ENCODE results near the gene SELENOV.
"Not testable (repeated sequence)": the region's sequence is repeated elsewhere in the genome, so short reads cannot be mapped to it uniquely, and the experiment has no call there.

SELENOV gene, protein sequence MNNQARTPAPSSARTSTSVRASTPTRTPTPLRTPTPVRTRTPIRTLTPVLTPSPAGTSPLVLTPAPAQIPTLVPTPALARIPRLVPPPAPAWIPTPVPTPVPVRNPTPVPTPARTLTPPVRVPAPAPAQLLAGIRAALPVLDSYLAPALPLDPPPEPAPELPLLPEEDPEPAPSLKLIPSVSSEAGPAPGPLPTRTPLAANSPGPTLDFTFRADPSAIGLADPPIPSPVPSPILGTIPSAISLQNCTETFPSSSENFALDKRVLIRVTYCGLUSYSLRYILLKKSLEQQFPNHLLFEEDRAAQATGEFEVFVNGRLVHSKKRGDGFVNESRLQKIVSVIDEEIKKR

DNA sequence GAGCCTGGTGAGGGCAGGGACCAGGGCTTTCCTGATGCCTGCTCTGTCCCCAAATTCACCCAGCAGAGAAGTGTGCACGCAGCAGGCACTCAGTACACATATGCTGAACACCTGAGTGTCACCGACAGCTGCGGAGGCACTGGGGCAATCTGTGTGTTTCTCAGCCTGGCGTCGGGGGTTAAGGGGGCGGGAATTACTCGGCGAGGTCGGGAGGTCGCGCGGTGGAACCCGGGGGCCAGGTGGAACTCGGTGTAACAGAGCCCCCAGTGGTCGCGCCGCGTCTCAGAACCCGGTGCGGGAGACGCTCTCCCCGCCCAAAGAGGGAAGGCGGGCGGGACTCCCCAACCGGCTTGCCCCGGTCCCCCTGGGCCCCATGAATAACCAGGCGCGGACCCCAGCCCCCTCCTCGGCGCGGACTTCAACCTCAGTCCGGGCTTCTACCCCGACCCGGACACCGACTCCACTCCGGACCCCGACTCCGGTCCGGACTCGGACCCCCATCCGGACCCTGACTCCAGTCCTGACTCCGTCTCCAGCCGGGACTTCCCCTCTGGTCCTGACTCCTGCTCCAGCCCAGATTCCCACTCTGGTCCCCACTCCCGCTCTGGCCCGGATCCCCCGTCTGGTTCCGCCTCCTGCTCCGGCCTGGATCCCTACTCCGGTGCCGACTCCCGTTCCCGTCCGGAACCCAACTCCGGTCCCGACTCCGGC is at the start of gene SELENOV:
Gene SELENOV (plus strand): TSS at position 300 of the 711 bp plus-strand sequence. CDS start 74 bp downstream, at position 374.
- no peak for DNase-seq

DNA sequence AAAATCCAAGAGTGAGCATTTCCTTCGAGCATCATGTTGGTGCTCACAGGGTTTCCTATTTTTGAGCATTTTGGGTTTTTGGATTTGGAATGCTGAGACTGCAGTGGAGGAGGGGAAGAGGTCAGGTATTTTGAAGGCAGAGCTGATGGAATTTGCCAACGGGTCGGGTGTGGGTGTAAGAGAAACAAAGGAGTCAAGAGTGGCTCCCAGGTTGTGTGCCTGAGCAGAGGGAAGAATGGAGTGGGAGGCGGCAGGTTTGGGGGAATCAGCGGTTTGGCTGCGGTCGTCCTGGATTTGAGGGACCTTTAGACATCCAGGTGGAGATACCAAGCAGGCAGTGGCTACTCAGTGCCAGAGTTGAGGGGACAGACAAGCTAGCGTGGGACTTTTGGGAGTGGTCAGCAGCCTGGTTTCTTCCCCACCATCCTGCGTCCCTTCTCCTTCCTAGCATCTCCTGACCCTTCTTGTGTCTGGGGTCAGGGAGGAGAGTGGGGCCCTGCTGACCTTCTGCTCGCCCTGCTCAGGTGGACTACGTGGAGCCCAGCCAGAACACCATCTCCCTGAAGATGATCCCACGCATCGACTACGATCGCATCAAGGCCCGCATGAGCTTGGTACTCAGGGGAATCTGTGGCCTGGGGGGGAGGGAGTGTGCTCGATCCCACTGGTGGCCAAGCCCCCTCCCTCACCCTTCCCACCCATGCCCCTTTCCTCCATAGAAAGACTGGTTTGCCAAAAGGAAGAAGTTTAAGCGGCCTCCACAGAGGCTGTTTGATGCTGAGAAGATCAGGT is 48.8 kb upstream of the SELENOV start:
- DNase-seq, result no peak

DNA sequence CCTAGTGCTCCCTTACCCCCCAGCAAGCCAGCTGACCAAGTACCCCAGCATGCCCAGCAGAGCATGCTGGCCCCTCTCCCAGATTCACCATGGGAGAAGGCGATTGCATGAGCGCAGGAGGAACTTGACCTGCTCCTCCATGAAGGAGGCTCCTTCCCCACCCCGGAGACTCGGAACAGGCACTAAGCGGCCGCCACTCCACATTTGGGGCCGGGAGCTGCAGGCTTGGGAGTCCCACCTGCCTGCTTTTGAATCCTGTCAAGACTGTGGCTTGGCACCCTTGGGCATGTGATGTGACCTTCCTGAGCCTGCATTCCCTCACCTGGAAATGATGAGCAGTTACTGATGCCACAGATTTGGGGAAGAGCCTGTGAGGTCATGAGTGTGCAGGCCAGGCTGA is 47.0 kb upstream of the SELENOV start:
- no peak for DNase-seq

DNA sequence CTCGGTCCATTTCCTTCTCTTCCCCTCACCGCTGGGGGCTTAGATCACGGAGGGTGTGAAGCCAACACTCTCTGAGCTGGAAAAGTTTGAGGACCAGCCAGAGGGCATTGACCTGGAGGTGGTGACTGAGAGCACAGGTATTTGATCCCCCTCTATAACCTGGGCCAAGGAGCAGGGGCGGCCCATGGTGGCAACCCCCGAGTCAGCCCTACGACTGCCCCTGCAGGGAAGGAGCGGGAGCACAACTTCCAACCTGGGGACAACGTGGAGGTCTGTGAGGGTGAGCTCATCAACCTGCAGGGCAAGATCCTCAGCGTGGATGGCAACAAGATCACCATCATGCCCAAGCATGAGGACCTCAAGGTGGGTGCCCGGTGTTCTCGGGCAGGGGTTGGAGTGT is 45.9 kb upstream of the SELENOV start:
- DNase-seq, result no peak

DNA sequence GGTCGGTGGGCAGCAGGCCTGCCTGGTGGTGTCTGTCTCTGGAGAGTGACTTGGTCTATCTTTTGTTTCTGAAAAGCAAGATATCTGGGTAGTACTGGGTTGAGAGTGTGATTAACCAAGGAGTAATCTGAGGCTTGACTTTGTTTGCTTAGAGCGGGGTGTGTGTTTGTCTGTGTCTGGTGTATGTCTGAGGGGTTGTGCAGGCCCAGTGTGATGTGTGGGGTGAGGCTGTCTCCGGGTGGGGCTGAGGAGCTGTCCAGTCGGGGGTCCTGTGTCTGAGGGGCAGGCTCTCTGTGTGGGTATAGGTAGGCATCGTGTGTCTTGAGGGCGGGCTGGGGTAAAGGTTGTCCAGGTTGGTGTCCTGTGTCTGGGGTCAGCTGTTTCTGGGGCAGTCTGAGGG is 45.4 kb upstream of the SELENOV start:
- no peak for DNase-seq

DNA sequence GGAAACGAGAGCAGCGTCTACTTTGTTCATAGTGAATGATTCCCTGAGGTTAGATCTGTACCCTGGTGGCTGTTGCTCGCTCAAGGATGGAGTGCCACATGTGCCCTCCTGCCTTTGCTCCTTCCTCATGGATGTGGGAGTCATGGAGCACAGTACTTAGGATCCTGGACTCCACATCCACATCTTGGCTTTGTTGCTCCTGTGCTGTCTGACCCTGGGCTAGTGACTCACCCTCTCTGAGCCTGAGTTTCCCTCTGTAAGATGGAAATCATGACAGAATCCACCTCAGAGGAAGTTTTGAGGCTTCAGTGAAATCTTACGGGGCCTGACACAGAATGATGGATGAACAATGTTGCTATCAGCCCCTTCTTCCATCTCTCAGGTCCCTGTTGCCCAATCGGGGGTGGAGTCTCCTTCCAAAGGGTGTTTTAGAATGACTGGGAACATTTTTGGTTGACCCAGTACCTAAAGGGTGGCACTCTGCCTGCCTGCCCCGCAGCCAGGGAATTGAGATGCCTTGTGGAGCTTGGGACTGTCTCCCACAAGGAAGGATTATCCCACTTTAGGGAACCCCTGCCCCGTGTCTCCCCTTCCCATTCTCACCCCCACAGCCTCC is 44.1 kb upstream of the SELENOV start:
- no peak for DNase-seq

DNA sequence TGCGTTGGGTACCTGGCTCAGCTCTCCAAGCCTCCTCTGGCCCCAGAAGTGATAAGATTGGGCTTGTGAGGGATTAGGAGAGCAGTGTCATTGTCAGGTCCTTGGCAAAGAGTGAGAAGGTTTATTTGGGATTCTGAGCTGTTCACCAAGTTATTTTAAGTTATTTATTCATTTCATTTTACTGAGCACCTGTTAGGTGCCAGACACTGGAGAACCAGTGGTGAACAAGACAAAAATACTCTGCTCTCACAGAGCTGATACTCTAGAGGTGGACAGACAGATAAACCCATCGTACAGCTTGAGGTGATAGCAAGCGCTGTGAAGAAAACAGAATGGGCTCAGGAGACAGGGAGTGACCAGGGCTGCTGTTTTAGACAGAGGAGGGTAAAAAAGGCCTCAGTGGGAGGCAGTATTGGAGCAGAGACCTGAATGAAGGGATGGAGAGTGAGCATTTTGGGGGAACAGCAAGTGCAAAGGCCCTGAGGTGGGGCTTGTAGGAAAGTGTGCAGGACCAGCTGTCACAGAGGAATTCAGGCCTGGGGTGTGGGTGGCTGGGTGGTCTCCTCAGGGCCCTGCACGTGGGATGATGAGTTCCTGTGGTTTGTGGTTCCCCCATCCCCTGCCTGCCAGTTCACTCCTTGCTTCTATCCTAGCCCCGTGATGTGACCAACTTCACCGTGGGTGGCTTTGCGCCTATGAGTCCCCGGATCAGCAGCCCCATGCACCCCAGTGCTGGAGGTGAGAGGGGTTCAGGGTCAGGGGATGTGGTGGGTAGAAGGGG is 43.0 kb upstream of the SELENOV start:
- DNase-seq, result no peak

DNA sequence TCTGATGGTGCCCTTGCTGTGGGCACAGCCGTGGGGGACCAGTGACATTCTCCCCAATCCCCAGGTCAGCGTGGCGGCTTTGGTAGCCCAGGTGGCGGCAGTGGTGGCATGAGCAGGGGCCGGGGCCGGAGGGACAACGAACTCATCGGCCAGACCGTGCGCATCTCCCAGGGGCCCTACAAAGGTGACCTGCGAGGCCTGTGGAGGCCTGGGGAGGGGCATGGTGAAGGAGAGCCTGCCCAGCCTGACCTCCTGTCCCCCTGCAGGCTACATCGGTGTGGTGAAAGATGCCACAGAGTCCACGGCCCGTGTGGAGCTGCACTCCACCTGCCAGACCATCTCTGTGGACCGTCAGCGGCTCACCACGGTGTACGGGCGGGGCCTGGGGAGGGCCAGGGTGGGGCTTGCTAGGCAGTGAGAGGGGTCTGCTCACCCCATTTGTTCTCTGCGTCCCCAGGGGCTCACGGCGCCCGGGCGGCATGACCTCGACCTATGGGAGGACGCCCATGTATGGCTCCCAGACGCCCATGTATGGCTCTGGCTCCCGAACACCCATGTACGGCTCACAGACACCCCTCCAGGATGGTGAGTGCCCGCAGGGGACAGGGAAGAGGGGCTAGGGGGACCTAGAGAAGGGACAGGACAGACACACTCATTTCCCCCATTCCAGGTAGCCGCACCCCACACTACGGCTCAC is 42.0 kb upstream of the SELENOV start:
- DNase-seq, result no peak

DNA sequence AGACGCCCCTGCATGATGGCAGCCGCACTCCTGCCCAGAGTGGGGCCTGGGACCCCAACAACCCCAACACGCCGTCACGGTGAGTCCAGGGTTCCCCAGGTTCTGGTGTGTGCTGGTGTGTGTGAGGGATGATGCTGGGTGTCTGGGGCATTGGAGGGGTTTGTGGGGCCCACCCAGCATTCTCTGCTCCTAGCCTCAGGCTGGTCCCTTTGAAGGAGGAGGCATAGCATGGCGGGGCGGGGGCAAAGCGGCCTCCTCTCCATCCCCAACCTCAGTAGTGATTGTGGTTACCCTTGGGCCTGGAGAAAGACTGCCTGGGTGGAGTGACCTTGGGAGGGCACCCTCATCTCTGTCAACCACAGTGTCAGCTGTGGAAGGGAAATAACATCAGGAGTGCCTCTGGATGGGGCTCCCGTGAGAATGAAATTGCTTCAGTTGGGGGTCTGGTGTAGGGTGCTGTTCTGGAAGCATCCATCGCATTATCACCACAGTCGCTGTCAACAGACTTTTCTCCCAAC is 41.4 kb upstream of the SELENOV start:
- DNase-seq, result no peak

DNA sequence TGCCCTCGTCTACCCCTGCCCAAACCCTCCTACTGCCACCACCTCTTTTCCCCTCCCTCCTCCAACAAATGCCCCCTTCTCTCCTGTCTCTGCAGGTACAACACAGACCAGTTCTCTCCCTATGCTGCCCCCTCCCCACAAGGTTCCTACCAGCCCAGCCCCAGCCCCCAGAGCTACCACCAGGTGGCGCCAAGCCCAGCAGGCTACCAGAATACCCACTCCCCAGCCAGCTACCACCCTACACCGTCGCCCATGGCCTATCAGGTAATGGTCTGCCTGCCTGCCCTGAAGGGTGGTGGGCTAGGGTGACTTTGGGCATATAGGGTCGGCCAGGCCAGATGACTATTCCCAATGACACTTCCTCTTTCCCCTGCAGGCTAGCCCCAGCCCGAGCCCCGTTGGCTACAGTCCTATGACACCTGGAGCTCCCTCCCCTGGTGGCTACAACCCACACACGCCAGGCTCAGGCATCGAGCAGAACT is 40.8 kb upstream of the SELENOV start:
- DNase-seq, result peak; percentile 58

DNA sequence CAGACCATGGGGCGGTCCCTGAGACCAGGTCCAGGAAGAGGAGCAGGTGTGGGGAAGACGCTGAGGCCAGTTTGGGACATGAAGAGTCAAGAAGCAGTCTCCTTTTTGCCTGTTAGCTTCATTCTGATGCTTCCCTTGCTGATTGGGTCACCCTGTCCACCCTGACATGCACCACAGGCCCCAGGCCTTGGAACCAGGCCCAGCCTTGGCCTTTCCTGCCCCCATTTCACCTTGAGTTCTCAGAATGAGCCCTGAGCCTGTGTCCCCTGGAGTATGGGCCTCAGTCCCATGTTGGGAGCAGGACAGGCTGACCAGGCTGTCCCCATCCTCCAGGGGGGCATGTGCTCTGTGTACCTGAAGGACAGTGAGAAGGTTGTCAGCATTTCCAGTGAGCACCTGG is 39.2 kb upstream of the SELENOV start:
- no peak for DNase-seq

DNA sequence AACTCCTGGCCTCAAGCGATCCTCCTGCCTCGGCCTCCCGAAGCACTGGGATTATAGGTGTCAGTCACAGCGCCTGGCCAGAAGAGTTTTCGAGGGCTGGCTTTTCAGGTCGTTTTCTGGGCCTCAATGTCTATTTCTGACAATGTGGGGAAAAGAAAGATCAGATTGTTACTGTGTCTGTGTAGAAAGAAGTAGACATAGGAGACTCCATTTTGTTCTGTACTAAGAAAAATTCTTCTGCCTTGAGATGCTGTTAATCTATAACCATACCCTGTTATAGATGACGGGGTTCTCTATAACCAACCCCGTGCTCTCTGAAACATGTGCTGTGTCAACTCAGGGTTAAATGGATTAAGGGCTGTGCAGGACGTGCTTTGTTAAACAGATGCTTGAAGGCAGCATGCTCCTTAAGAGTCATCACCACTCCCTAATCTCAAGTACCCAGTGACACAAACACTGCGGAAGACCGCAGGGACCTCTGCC is 35.6 kb upstream of the SELENOV start:
- DNase-seq, result not testable (repeated sequence)

DNA sequence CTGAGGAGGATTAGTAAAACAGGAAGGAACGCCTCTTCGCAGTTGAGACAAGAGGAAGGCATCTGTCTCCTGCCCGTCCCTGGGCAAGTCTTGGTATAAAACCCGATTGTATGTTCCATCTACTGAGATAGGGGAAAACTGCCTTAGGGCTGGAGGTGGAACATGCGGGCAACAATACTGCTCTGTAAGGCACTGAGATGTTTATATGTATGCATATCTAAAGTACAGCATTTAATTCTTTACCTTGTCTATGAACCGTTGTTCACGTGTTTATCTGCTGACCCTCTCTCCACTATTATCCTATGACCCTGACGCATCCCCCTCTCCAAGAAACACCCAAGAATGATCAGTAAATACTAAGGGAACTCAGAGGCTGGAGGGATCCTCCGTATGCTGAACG is 35.0 kb upstream of the SELENOV start:
- DNase-seq, result no peak

DNA sequence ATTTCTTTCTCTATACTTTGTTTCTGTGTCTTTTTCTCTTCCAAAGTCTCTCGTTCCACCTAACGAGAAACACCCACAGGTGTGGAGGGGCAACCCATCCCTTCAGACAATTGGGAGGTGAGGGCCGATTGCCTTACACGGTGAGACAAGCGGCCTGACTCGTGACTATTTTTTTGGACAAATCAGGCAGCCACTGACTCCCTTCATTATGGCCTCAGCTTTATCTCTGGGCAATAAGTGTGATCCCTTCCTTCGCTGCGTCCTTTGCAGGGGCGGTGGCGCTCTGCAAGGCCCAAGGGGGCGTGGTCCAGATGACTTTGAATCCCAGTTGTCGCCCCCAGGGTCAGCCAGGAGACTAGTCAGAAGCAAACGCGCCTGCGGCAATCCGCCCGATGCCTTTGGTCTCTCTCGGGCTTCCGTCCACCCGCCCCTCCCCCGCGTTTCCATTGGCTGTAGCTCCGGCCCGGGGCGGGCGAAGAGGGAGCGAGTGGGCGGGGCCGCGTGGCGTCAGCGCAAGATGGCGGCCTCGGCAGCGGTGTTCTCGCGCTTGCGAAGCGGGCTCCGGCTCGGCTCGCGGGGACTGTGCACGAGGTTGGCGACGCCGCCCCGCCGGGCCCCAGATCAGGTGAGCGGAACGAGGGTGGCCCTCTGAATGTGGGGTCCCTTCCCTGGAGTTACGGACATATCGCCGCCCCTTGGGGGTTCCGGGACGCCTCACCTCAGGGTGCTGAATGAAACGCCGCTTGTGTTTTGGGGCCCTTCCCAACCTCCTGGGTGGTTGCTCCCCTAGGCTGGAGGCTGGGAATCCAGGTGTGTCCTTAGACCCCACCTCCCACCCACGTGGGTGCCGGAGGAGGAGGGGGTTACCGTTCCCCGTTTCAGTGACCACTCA is 34.4 kb upstream of the SELENOV start, which contains the start of gene TIMM50:
Gene TIMM50 (plus strand): TSS at position 502 of the 892 bp plus-strand sequence. CDS start 16 bp downstream, at position 518.
- DNase-seq, result peak; percentile 98

DNA sequence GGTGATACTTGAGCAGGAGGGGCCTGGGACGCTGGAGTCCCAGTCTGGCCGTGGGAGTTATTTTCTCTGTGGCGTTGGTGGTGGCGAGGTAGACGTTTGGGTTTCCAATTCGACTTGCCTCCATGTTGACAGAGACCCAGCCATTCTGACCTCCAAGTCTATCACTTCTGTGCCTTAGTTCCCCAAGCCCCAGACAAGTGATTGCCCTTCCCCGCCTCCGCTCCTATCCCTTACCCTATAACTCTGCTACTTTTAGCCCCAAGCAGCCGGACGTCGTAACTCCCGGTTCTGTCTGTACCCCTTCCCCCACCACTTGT is 33.8 kb upstream of the SELENOV start:
- no peak for DNase-seq

DNA sequence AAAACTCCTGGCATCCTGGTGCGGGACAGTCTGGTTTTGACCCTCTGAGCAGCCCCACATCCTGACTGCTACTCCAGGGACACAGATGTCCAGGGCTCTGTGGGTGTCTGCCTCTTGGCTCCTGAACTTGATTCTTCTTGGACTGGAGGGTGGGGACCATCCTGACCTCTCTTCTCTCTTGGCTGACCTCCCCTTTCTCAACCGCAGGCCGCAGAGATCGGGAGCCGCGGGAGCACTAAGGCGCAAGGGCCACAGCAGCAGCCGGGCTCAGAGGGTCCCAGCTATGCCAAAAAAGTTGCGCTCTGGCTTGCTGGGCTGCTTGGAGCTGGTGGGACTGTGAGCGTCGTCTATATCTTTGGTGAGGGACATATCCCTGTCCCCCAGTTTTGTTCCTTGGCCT is 33.3 kb upstream of the SELENOV start:
- no peak for DNase-seq

DNA sequence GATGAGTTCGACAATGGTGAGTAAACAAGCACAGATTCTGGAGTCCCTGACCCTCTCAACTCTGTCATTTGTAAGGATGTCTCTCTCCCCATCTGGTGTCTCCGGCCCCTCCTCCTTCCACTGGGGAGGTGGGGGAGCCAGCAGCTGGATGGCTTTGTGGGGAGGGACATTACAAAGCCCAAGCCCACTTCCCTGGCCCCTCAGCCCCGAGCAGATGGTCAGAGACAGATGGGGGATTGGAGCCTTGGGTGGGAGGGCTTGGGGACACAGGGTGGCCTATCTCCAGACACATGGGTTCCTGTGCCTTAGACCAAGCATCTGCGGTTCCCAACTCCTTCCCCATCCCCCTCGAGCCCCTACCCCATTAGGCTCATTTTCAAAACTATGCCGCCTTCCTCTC is 31.8 kb upstream of the SELENOV start:
- DNase-seq, result no peak

DNA sequence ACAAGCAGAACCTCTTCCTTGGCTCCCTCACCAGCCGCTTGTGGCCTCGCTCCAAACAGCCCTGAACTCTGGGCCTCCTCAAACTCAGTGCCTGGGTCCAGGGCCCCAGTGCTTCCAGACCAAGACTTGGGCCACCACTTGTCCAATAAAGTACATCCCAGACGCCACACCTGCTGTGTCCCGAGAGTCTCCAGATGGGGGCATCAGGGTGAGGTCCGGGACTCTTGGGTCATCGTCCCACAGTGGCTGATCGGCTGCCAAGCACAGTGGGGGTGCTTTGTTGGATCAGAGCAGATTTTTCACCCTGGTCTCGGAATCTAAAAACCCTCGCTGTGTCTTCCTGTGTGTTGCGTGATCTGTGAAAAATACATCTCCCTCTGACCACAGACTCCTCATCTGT is 25.2 kb upstream of the SELENOV start:
- no peak for DNase-seq

DNA sequence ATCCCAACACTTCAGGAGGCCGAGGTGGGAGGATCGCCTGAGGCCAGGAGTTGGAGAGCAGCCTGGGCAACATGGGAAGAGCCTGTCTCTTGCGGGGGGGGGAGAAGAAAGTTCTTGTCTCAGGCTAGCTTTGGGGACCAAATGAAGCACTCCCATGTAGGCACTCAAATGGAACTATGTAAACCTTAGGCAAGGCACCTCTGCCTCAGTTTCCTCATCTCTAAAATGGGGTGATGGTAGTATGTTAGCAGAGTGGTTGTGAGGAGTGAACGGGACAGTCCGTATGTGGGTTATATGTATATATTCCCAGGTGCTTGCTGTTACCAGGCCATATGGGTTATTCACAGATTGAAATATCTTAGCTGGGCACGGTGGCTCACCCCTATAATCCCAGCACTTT is 22.7 kb upstream of the SELENOV start:
- no peak for DNase-seq

DNA sequence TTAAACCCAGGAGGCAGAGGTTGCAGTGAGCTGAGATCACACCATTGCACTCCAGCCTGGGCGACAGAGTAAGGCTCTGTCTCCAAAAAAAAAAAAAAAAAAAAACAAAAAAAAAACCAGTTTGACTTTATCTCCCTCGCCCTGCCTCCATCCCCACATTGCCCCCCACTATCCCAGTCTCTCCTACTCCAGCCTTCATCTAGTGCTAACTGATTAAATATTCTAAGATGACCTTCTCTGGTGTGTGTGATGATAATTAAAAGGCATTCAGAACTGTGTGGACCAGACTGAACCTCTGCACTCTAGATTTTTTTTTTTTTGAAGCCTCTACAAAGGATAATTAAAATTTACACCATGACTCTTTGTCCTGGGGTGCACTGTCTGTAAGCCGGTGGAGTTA is 22.2 kb upstream of the SELENOV start:
- no peak for DNase-seq

Data from suppressor macrophage treated with lipopolysaccharide for 4 hours (primary cell).